ENCODE results near the gene CBLL1.

CBLL1 gene, protein sequence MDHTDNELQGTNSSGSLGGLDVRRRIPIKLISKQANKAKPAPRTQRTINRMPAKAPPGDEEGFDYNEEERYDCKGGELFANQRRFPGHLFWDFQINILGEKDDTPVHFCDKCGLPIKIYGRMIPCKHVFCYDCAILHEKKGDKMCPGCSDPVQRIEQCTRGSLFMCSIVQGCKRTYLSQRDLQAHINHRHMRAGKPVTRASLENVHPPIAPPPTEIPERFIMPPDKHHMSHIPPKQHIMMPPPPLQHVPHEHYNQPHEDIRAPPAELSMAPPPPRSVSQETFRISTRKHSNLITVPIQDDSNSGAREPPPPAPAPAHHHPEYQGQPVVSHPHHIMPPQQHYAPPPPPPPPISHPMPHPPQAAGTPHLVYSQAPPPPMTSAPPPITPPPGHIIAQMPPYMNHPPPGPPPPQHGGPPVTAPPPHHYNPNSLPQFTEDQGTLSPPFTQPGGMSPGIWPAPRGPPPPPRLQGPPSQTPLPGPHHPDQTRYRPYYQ

DNA sequence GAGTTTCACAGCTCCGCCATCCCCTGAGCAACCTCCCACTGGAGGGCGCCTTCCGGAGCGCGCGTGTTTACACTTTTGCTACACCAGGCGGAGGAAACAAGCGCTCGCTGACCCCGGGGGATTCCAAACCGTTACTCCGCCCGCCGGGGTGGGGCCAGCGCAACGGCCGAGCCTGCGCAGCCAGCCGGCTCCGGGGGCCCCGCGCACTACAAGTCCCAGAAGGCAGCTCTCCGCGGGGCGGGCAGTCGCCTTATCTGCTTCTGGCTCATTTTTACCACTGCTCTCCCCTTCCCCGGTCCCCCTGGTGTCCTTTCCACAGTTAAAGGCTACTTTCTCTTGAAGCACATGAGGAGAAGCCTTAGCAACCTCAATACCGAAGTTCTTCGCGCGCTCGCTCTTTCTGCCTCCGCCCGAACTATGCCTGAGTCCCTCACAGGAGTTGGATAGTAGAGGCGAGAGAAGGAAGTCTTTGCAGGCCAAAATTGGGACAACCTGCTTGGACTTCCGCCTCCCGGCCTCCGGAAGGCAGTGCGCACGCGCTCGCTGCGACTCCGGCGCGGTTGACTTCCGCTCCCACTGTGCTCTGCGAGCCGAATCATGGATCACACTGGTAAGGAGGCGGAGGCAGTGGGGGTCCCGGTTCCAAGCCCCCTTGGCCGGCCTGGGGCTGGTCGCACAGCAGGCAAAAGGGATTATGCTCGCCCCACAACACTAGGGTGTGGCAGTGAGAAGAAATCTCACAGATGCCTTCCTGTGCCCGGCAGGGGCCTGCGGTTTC, at the start of gene CBLL1:
TSS of gene CBLL1 (plus strand) at position 576 of the 778 bp plus-strand sequence. CDS start at position 598, 22 bp downstream.
- DNase-seq (ENCODE audit: low read depth in 3 of 3), result peak; percentile 95 to 98 (median 98)

DNA sequence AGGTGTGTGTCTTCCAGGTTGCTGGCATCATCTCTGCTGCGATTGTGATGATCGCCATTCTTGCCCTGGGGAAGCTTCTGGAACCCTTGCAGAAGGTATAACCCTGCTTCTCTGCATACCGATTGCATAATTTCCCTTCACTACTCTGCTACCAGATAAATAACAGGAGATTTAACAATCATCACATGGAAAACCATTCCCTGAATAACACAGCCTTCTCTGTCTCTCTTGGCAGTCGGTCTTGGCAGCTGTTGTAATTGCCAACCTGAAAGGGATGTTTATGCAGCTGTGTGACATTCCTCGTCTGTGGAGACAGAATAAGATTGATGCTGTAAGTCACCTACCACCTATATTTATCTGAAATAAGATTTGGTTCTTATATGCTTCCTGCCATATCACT, 49.6 kb upstream of the CBLL1 start:
- no peak for DNase-seq (ENCODE audit: low read depth in 3 of 3)

DNA sequence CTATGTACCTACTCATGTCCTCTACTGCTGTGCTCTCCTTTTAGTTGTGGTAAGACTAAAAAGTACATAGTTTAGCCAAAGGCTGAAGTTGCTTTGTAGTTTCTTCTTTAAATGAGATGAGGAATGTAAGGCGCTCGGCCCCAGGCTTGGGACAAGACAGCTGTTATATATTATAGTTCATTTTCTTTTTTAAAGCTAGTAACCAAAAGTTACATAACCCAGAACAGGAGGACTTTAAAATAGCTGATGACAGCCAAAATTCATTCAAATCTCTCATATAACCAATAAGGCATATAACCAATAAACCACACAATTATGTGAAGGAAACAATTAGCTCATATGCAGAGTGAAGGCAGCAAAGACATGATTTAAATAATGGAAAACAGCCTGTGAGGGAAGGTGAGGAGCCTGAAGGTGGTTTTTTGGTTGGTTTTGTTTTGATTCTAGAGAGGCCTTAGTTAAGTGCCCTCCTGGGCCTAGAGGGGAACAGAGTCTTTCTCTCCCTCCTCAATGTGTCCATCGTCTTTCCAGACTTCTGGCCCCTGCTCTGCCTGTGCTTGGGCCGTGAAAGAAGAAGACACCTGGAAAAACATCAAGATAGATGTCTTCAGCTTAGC, 47.5 kb upstream of the CBLL1 start:
- DNase-seq (ENCODE audit: low read depth in 3 of 3), result no peak

DNA sequence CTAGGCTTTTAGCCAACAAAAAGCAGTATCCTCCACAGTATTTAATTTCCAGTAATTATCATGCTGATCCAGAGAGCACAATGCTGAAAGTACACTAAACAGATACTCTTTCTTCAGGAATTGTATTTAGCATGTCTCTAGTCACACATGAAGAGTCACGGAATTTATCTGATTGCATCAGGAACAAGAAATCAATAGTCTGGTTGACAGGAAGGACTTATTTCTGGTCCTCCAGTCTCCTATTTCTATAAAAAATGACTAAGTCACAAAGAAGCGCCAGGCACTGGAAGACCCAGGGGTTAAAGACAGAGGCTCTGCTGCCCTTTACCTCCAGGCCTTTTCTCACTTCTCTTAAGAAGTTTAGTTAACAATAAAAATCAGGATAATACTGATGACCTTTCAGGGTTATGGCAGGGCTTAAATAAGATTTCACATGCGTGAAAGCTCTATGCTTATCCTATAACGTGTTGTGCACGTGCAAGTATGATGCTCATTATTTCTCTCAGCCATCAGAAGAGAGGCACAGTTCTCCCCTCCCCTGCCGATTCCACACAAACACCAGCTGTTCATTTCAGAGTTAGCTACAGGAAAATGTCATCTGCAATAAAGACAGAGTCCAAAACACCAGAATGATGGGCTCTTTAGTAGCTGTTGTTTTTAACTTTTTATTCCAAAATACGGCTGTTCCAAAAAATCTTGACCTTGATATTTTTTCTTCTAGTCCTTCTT, 46.5 kb upstream of the CBLL1 start:
- DNase-seq (ENCODE audit: low read depth in 3 of 3), result no peak

DNA sequence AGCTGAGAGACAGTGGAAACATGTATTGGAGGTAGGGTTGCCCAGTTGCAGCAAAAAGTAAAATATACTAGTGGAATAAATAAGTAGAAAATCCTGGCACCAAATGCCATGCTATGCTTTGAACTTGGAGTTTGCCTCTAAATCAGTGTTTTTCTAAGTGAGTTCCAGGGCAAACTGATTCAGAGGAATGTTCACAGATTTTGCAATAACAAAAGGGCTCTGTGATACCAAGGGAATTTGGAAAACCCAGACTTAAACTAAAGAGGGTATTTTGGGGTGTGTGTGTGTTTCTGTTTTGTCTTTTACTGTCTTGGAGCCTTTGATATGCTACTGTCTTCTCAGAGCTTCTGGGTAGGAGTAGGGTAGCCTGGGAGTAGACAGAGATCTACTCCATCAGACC, 43.4 kb upstream of the CBLL1 start:
- no peak for DNase-seq (ENCODE audit: low read depth in 3 of 3)

DNA sequence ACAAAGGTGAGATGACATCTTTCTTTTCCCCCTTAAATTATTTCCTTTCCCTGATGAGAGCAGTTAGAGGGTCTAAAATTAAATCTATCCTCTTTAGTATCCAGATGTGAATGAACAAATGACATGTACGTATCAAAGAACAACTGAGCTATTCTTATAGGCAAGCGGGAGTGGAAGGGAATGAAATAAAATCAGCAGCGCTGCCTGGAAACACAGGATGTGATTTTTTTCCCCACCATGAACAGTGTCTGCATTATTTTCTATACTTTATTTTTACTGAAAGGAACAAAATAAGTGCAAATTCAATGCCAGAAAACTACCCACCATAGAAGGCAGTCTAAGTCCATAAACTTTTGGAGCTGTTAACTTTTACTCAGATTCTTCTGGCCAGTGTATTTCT, 42.8 kb upstream of the CBLL1 start:
- no peak for DNase-seq (ENCODE audit: low read depth in 3 of 3)

DNA sequence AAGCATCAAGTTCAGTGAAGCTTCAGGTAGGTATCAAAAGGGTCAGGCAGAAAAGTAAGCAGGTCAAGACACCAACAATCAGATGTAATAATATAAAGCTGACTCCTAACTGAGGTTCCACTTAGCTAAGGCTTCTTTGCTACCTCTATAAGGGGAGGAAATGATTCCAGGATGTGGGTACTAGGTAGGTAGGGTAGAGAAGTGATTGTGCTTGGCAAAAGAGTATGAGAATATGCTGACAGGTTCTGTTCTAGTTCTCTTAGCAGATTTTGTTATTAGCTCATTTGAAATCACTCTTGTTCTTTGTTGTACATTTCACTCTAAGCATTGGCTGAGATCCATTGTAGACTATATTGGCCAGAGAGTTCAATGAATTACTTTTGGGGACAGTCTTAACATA, 40.7 kb upstream of the CBLL1 start:
- DNase-seq (ENCODE audit: low read depth in 3 of 3), result no peak

DNA sequence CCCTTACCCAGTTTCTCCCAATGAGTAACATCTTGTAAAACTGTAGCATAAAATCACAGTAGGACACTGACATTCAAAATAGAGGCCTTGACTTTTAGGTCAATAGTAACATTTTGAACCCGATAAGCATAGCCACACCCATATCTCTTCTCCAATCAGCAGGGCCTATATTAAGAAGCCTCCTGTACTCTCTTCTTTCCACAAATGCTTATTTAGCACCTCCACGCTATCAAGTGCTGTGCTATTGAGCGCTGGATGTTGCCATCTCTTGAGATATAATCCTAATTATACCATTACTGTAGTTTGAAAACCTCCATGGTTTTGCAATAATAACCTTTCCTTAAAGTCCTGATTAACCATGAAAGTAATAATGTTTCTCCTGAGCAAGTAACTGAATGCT, 40.1 kb upstream of the CBLL1 start:
- no peak for DNase-seq (ENCODE audit: low read depth in 3 of 3)

DNA sequence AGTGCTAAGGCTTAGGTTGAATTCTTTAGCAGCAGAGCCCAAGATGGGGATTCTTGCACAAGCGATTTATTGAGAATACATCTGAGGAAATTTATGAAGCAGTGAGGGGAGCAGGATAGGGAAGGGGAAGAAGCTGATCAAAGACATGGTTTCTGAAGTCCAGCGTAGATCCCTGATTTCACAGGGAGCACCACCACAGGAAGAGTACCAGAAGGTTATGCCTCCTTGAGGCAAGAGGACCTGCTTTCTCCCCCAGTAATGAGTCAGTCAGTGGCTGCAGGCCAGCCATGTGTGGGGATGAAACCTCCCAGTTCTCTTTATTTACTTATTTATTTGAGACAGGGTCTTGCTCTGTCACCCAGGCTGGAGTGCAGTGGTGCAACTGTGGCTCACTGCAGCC, 35.0 kb upstream of the CBLL1 start:
- DNase-seq (ENCODE audit: low read depth in 3 of 3), result no peak

DNA sequence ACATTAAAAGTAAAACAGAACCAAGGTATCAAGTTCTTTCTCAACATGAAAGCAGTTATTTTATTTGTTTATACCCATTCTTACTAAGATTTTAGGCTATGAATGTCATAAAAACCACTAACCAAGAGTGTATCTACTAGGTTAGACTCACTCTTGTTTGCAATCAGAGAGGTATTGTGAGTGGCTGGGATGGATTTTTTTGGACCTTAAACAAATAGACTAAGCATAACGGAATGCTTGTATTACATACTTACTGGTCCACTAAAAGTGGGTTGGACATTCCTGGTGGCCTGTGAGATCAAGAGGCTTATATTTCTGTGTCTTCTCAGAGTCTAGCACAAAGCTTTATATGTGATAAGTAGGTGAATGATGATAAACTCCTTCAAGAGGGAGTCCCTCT, 32.6 kb upstream of the CBLL1 start:
- no peak for DNase-seq (ENCODE audit: low read depth in 3 of 3)

DNA sequence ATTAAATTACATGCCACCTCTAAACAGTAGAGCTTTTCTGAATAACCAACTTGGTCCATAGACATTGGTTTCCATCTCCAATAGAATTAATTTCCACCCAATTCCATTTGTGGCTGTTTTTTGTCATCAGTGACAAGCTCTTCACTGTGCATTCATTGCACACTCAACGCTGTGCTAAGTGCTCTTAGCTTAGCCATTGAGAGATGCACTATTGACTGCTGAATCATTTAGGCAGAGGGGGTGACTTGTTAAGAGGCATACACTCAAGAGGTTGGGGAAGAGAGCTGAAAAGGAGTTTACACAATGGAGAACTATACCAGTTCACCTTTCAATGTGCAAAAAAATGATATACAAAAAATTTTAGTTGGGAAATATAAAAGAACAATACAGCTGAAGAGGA, 31.9 kb upstream of the CBLL1 start:
- no peak for DNase-seq (ENCODE audit: low read depth in 3 of 3)

DNA sequence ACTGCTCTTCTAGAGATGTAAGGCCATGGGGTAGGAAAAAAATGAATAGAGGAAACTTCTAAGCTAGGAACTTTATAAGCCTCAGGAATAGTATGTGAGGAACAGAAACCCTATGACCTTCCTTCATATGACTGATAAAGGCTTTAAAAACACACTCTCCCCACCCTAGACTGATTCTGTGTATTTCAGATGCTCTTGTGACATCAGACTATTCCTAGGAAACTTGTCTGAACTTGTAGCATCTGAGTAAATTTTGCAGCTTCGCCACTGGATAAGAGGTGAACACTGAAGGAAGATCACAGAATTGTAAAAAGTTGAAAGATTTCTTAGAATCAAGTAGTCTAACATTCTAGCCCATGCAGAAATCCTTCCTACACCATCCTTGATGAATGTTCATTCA, 31.0 kb upstream of the CBLL1 start:
- no peak for DNase-seq (ENCODE audit: low read depth in 3 of 3)

DNA sequence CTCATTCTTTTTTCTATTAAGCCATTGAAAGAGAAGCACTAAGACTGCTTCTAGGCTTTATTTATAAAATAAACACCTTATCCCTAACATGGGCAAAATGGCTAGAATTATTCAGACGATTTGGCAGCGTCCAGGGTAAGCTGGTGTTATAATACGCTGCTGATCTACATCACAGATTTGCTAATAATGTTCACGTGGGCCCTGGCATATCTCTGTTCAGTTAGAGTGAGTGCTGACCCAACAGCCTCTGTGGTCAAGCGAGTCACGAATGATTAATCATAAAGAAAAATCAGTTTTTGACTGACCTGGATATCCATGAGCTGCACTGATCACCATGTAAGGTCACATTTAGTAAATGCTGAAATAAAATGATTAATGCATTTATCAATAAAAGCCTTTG, 28.4 kb upstream of the CBLL1 start:
- no peak for DNase-seq (ENCODE audit: low read depth in 3 of 3)

DNA sequence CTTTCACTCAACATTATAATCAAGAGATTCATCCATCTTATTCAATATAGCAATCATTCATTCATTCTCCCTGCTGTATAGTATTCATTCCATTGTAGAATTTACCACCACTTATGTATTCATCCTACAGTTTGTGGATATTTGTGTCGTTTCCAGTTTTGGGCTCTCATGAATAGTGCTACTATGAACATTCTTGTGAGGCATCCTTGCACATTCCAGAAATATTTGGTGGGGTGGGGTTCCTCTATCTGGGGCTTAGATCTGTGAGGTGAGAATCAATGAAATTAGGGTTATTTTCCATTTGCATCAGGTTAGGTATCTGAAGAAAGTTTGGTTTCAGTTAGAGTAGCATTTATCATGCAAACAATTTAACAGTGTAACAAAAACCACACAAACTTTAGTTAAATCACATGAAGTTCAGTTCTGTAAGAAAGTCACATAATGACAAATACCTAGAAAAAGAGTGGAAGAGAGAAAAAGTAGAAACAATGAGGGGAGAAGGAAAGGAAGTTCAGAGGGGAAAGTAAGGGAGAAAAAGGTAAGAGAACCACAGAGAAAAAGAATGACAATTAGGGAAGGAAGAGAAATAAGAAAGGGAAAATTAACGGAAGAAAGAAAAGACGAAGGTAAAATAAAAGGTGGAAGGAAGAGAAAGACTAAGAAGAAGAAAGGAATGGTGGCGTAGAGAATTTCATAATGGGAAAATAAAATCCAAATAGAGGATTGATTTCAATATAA, 25.3 kb upstream of the CBLL1 start:
- DNase-seq (ENCODE audit: low read depth in 3 of 3), result no peak

DNA sequence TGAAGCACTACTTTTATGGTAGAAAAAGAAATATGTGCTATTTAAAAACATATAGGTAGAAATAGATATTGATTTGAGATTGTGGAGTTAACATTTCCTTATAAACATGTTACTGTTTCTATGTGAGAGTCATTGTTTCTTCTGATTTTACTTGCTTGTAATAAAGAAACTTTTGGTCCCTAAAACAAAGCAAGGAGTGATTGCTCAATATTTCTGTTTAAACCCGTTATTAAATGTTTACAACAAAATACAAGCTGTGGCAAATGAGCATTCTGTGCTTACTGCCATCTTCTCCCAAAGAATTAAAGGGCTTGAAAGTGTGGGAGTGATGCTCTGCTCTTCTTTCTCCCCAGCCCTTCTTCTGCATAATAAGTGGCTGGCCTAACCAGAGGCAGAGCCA, 22.7 kb upstream of the CBLL1 start:
- no peak for DNase-seq (ENCODE audit: low read depth in 3 of 3)

DNA sequence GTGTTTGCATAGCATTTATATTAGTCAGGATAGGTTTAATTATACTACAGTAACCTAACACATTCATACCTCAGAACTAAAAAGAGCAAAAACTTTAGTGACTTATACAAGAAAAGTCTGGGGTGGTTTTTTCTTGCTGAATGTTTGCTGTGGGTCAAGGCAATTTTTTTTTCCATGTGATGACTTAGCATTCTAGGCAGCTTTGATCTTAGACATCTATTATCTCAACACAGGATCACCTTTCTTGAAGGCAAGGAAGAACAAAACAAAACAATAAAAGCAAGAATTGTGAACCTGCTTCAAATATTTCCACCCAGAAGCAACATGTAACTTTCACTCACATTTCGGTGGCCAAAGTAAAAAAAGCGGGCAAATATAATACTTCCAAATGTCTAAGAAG, 20.7 kb upstream of the CBLL1 start:
- no peak for DNase-seq (ENCODE audit: low read depth in 3 of 3)

DNA sequence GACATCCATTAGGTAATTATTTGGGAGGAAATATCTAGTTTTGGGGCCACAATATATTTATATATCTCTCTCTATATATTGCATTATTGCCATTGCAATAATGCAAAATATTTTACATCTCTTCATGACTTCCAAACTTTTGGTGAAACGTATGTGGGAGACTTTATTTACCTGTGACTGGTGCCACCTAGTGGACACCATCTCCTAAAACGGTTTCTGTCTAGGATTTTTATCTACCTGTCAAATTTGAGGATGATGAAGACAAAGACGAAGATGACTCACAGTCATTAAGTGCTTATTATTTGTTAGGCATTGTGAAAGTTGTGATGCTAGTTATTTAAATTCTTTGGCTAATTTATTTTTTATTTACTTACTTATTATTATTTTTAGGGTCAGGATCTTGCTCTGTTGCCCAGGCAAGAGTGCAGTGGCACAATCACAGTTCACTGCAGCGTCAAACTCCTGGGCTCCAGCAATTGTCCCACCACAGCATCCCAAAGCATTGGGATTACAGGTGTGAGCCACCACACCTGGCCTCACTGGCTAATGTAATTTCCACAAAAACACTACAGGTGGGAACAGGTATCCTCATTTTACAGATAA, 18.7 kb upstream of the CBLL1 start:
- peak; percentile 16 to 30 (median 30) for DNase-seq (ENCODE audit: low read depth in 3 of 3)

DNA sequence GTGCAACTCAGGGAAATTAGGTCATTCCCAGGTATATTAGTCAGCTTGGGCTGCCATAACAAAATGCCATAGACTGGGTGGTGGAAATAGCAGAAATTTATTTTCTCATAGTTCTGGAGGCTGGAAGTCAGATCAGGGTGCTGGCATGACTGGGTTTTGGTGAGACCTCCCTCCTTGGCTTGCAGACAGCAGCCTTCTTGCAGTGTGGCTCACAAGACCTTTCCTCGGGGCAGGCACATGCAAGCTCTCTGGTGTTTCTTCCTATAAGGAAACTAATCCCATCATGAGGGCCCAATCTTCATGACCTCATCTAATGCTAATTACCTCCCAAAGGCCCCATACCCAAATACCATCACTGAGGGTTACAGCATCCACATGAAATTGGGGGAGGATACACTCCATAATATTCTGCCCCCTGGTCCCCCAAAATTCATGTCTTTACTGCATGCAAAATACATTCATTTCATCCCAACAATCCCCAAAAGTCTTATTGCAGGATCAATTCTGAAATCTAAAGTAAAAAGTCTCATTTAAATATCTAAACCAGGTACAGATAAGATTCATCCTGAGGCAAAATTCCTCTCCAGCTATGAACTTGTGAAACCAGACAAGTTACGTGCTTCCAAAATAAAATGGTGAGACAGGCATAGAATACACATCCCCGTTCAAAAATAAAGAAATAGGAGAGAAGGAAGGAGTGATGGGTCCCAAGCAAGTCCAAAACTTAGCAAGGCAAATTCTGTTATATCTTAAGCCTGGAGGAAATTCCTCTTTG, 17.4 kb upstream of the CBLL1 start:
- no peak for DNase-seq (ENCODE audit: low read depth in 3 of 3)

DNA sequence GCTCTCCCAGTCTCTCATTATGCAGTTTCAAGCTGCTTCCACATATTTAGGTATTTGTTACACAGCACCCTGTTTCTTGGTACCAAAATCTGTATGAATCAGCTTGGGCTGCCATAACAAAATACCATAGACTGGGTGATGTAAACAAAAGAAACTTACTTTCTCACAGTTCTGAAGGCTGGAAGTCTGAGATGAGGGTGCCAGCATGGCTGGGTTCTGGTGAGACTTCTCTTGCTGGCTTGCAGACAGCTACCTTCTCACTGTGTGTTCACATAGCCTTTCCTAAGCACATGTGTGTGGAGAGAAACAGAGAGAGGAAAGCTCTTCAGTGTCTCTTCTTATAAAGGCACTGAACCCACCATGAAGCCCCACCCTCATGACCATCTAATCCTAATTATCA, 15.7 kb upstream of the CBLL1 start:
- no peak for DNase-seq (ENCODE audit: low read depth in 3 of 3)

All from stimulated activated CD4-positive, alpha-beta T cell treated with anti-CD3 and anti-CD28 coated beads, TNF-alpha, amount 100 ng/mL, for 24 hours (primary cell).